ENCODE data around the gene USF2.
"Not testable (repeated sequence)": the region's sequence is repeated elsewhere in the genome, so short reads cannot be mapped to it uniquely, and the experiment has no call there.

The USF2 gene

DNA sequence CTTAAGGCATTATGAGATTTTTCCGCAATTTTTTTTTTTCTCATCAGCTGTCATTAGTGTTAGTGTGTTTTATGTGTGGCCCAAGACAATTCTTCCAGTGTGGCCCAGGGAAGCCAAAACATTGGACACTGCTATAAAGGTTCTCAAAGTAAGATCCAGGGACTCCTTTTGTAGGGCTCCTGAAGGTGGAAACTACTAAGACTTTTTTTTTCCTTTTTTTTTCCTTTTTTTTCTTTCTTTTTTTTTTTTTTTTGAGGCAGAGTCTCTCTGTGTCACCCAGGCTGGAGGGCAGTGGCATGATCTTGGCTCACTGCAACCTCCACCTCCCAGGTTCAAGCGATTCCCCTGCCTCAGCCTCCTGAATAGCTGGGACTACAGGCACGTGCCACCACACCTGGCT is 16.7 kb downstream of the USF2 start:
- not testable (repeated sequence) for DNase-seq (ENCODE audit: low read depth, low spot score)

DNA sequence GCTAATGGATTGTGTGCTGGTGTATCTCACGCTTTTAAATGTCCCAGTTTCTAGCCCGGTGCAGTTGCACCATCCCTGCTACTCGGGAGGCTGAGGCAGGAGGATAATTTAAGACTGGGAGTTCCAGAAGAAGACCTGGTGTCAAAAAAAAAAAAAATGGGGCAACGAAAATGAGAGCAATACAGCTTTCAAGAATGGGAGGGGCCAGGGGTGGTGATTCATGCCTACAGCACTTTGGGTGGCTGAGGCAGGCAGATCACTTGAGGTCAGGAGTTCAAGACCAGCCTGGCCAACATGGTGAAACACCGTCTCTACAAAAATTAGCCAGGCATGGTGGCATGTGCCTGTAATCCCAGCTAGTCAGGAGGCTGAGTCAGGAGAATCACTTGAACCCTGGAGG is 17.3 kb downstream of the USF2 start:
- not testable (repeated sequence) for DNase-seq (ENCODE audit: low read depth, low spot score)

DNA sequence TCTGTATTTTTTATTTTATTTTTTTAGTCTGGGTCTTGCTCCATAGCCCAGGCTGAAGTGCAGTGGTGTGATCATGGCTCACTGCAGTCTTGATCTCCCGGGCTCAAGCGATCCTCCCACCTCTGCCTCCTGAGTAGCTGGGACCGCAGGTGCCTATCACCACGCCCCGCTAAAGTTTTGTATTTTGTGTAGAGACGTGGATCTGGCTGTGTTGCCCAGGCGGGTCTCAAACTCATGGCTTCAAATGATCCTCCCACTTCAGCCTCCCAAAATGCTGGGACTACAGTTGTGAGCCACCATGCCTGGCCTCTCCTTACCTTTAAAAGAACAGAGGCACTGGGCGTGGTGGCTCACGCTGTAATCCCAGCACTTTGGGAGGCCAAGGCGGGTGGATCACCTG is 19.0 kb downstream of the USF2 start:
- no peak for DNase-seq (ENCODE audit: low read depth, low spot score)

- DNase-seq (ENCODE audit: low read depth, low spot score): no peak
Measured at GRCh38 chr19:35288331-35288730, 19.6 kb downstream of the USF2 start.

GRCh38 chr19:35288906-35289305 is 20.1 kb downstream of the USF2 start:
- no peak for DNase-seq (ENCODE audit: low read depth, low spot score)

GRCh38 chr19:35290381-35291127 is 21.8 kb downstream of the USF2 start:
- no peak for DNase-seq (ENCODE audit: low read depth, low spot score)

- no peak for DNase-seq (ENCODE audit: low read depth, low spot score)
Measured at GRCh38 chr19:35291259-35291658, 22.5 kb downstream of the USF2 start.

- no peak for DNase-seq (ENCODE audit: low read depth, low spot score)
Measured at GRCh38 chr19:35291916-35292315, 23.2 kb downstream of the USF2 start, which contains the start of gene MAG. MAG (plus strand) TSS chr19:35292161; CDS start chr19:35295409, 3,248 bp downstream.

GRCh38 chr19:35292421-35293362 is 23.9 kb downstream of the USF2 start:
- no peak for DNase-seq (ENCODE audit: low read depth, low spot score)

GRCh38 chr19:35293363-35293739 is 24.6 kb downstream of the USF2 start:
- no peak for DNase-seq (ENCODE audit: low read depth, low spot score)

DNA sequence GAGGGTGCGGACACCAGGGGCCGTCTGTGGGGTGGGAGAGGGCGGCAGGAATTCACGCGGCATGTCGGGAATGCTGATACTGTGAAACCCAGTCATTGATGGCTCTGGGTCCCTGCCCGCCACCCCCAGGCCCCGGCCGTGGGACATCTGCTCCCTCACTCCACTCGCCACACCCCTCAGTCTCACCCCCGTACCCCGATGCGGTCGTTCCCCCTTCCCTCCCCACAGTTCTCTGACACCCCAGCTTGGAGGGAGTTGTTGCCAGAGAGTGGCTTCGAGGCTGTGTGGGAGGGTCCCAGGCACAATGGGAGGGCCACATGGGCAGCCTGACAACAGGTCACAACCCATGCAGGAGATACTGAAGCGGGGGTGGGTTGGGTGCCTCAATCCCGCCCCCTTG is 25.0 kb downstream of the USF2 start:
- no peak for DNase-seq (ENCODE audit: low read depth, low spot score)

- no peak for DNase-seq (ENCODE audit: low read depth, low spot score)
Measured at GRCh38 chr19:35294328-35294727, 25.6 kb downstream of the USF2 start.

- no peak for DNase-seq (ENCODE audit: low read depth, low spot score)
Measured at GRCh38 chr19:35294859-35295791, 26.4 kb downstream of the USF2 start.

DNA sequence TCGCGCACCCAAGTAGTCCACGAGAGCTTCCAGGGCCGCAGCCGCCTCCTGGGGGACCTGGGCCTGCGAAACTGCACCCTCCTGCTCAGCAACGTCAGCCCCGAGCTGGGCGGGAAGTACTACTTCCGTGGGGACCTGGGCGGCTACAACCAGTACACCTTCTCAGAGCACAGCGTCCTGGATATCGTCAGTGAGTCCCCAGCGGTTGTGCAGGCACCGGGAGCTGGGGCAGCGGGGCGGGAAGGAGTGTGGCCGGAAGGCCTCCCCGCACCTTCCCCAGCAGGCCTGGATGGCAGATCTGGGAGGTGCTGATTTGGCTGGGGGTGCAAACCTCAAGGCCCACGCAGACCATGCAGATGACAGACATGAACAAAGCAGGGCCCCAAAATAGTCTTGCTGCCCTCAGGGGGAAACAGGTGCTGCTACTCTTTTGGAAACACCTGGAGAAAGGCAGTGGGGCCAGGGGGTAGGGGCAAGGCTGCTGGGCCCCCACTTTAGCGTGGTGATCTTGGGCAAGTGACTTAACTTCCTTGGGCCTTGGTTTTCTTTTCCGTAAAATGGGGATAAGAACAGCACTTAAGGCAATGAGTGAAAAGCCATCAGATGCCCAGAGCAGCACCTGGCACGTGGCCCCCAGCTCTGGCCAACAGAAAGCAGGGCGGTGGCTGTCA is 27.2 kb downstream of the USF2 start:
- no peak for DNase-seq (ENCODE audit: low read depth, low spot score)

- no peak for DNase-seq (ENCODE audit: low read depth, low spot score)
Measured at GRCh38 chr19:35296644-35297514, 28.1 kb downstream of the USF2 start.

DNA sequence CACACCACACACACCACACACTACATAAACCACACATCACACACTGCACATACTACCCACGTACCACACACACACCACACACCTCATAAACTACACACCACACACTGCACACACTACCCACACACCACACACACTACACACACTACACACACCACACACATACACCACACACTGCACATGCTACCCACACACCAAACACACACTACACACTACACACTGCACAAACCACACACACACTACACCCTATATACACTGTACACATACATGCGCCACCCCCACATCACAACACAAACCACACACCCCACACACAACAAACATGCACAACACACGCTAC is 28.7 kb downstream of the USF2 start:
- DNase-seq (ENCODE audit: low read depth, low spot score): no peak

- no peak for DNase-seq (ENCODE audit: low read depth, low spot score)
Measured at GRCh38 chr19:35297922-35298321, 29.2 kb downstream of the USF2 start.

DNA sequence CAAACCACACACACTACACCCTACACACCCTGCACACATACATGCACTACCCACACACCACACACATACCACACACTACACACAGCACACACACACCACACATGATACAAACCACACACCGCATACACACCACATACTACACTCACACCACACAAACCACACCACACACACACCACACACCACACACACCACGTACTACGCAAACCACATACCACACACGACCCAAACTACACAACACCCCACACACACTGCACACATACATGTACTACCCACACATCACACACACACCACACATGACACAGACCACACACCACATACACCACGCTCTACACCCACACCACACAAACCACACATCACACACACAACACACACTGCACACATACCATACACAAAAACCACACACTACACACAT is 29.8 kb downstream of the USF2 start:
- DNase-seq (ENCODE audit: low read depth, low spot score): no peak

GRCh38 chr19:35299523-35300338 is 31.0 kb downstream of the USF2 start:
- DNase-seq (ENCODE audit: low read depth, low spot score): no peak

GRCh38 chr19:35300339-35300649 is 31.5 kb downstream of the USF2 start:
- DNase-seq (ENCODE audit: low read depth, low spot score): no peak
